ENCODE data around the gene RAB33A.

- TF ChIP-seq CTCF (IDR thresholded peaks at IDR 0.05) (no peak), ZFX (IDR thresholded peaks at IDR 0.05; ENCODE audit: borderline replicate concordance) (no peak)
These were observed 16.2 kb upstream of the RAB33A start for GRCh38 chrX:130155564-130155963.
